Measurements from ENCODE around the gene LIN9.
"Not testable (repeated sequence)": the region's sequence is repeated elsewhere in the genome, so short reads cannot be mapped to it uniquely, and the experiment has no call there.

LIN9 gene

DNA sequence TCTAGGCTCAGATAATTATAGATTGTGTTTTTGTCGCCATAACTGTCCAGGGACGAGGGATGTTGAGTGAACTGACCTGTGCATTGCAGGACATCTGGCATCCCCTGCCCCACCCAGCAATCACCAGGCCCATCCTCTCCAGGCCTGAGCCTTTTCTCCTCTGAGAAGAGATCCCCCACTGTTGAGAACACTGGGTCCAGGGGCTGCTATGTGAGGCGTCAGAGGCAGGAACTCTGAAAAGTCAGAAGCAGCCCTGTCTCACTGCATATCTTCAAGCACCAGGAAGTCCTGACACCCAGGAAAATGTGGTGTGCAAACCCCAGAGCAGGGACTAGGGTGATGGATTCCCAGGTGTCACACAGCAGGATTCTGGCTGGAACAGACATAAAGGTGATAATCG is 105.3 kb downstream of the LIN9 start:
- H3K4me3 ChIP-seq (ENCODE audit: low read length): no peak overlapping the region
- TF ChIP-seq ZNF274 (IDR thresholded peaks at IDR 0.05; ENCODE audit: low read depth, low read length): no peak

DNA sequence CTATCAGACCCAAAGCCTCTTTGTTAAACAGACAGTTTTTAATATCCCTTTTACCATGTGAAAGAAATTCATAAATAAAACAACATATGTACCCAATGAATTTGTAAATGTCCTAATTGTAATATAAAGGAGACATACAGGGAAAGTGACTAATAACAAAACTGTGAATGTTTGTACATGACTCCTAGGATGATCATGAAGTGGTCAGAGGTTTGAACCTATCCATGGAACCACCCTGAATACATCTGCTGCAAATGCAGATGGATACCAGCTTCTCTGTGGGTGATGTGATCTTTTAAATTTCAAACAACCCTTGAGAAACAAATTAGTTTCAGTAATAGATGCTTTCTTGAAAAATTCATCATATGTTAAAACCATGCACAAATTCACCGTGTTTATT is 105.7 kb downstream of the LIN9 start:
- TF ChIP-seq ZNF274 (IDR thresholded peaks at IDR 0.05; ENCODE audit: low read depth, low read length): no peak
- no peak overlapping the region for H3K4me3 ChIP-seq (ENCODE audit: low read length)

GRCh38 chr1:226202666-226203065 is 106.3 kb downstream of the LIN9 start:
- H3K4me3 ChIP-seq (ENCODE audit: low read length): not testable (repeated sequence)

DNA sequence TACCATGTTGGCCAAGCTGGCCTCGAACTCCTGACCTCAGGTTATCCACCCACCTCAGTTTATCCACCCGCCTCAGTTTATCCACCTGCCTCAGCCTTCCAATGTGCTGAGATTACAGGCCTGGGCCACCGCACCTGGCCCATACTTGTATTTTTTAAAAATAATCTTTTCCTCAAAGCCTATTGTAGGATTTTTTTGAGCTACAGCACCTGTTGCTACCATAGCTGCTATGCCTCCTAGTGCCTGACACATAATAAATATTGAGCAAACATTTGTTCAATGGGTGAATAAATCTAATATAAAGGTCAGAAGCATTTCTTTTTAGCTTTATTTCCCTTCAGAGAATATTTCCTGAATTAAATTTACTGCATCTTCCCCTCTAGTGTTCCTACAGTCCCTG is 106.7 kb downstream of the LIN9 start:
- TF ChIP-seq ZNF274 (IDR thresholded peaks at IDR 0.05; ENCODE audit: low read depth, low read length): no peak
- no peak overlapping the region for H3K4me3 ChIP-seq (ENCODE audit: low read length)

DNA sequence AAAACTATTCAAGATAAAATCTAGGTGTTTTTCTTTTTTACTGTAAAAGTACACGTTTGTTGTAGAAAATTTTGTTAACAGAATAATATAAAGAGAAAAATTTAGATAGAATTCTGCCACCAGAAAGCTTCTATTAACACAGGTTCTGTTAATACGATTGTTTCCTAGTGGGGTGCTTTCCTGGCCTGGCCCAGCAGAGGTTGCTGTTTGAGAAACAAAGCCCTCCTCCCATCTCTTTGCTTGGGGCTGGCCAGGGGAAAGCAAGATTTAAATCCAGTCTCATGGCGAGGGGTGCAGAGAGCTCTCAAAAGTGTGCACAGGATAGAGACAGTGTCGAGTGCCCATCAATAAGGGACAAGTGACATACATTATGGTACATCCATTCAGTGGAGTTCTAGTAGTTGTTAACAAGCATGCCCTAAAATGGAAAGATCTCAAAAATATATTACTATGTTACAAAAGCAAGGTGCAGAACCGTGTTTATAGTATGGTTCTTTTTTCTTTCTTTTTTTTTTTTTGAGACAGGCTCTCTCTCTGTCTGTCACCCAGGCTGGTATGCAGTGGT is 107.9 kb downstream of the LIN9 start:
- no peak for TF ChIP-seq ZNF274 (IDR thresholded peaks at IDR 0.05; ENCODE audit: low read depth, low read length)
- H3K4me3 ChIP-seq (ENCODE audit: low read length): no peak overlapping the region

DNA sequence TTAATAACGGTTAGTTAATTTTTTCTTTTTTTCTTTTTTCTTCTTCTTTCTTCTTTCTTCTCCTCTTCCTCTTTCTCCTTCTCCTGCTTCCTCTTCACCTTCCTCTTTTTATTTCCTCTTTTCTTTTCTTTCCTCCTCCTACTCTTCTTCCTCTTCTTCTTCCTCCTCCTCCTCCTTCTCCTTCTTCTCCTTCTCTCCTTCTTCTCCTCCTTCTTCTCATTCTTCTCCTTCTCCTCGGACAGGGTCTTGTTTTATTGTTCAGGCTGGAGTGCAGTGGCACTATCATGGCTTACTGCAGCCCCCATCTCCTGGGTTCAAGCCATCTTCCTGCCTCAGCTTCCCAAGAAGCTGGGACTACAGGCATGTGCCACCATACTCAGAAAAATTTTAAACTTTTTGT is 109.0 kb downstream of the LIN9 start:
- H3K4me3 ChIP-seq (ENCODE audit: low read length): no peak overlapping the region
- TF ChIP-seq ZNF274 (IDR thresholded peaks at IDR 0.05; ENCODE audit: low read depth, low read length): no peak

- no peak overlapping the region for H3K4me3 ChIP-seq (ENCODE audit: low read length)
- no peak for TF ChIP-seq ZNF274 (IDR thresholded peaks at IDR 0.05; ENCODE audit: low read depth, low read length)
These were observed 113.8 kb downstream of the LIN9 start for GRCh38 chr1:226195144-226195543.

DNA sequence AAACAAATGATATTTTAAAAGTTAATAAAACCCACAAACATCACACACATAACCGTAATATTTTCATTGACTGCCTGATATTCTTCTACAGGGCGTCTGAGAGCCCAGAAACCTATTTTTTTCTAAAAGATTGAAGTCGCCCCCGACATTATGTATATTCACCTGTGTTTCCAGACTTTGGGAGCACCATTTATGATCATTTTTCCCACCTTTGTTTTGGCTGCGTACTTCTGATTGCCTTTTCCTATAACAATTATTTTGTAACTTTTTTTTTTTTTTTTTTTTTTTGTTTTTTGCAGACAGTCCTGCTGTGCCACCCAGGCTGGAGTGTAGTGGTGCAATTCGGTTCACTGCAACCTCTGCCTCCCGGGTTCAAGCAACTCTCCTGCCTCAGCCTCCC is 121.6 kb downstream of the LIN9 start:
- TF ChIP-seq ZNF274 (IDR thresholded peaks at IDR 0.05; ENCODE audit: low read depth, low read length): no peak

DNA sequence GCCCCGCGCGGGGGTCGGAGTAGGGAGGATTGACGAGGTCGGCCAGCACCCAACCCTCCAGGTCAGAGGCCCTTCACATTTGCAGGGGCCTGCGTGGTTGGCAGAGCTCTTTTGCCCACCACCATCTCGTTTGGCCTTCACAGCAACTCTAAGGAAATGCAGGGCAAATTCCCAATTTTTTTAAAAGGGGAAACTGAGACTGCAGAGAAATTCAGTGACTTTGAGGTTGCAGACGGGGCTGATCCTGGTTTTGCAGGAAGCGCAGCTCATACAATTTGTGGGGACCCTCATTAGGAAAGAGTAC is 122.0 kb downstream of the LIN9 start:
- H3K4me3 ChIP-seq (ENCODE audit: low read length): peak overlapping the region; percentile 97
- no peak for TF ChIP-seq ZNF274 (IDR thresholded peaks at IDR 0.05; ENCODE audit: low read depth, low read length)

More for the DNA sequence above, 121.6 kb downstream of the LIN9 start:
- H3K4me3 ChIP-seq (ENCODE audit: low read length): peak overlapping the region; percentile 97

DNA sequence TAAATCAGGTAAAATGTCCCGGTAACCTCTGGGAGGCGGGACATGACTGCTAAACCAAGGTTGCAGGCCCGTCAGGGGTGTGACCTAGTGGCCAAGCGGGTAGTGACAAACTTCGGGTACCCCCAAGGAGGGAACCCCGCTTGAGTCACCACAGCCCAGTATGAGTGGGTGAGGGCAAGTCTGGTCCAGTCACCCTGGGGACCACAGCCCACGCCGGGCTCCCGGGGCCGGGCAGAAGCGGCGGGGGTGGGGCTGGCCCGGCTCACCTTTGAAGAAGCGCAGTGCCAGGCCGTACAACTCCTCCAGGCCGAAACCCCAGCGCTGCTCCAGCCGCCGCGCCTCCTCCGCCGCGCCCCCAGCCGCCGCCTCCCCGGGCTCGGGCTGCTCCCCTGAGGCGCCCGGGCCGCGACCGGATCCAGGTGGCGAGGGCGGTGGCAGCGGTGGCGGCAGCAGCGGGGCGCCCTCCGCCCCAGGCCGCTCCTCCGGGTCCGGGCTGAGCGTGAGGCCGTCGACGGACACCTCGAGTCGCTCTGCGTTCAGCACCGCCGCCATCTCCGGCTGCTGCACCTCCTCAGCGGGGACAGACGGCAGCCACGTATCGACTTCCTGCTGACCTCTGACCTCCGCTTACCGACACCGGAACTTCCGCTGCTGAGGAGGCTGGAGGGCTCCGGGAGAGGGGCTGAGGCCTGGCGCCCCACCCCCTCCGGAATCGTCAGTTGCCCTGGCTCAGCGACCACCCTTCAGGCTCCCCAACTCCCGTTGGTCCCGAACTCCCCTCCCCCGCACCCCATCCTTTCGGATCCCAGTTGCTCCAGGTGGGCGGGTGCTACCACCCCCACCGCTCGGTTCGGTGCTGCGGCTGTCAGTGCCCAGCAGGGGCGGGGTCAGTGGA is 122.6 kb downstream of the LIN9 start, which contains the start of gene ACBD3:
Gene ACBD3 (minus strand): TSS at position 618 of the 895 bp plus-strand sequence. CDS start 66 bp downstream, at position 552.
- no peak for TF ChIP-seq ZNF274 (IDR thresholded peaks at IDR 0.05; ENCODE audit: low read depth, low read length)

DNA sequence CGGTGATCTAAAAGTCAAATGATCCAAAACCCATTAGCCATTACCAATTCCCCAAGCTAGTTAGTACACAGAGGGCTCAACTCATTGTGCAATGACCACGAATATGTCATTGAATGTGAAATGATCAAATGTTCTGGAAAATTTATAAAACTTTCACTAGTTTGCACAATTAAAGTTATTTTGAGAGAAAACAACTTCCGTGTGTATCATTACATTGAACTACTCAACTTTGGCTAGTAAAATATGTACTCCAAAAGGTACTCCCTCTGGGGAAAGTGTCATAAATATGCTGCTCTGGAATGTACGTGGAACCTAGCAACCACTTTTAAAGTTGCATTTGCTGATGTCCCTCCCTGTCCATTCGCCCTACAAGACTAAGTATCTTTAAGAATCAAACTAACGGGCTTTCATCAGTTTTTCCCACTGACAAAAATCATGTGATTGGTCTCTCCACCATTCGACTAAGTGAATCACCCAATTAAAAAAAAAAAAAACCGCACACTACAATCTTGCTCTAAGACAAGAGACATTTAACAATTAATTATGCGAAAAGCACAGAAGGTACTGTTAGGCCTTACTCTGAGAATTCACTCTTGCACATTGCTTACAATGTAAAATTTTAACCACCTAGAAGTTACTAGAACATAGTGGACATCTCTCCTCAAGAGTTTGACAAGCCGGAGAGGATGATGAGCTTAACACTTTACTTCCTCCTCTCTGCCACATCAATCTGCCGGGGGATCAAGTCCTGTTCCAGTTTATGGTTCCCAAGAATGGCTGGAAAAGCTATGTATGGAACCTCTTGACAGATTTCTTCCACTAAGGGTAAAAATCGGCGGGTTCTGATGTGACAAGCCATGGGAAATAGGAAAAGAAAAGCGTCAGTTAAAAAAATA is 123.6 kb downstream of the LIN9 start:
- TF ChIP-seq ZNF274 (IDR thresholded peaks at IDR 0.05; ENCODE audit: low read depth, low read length): no peak
- peak overlapping the region; percentile 97 for H3K4me3 ChIP-seq (ENCODE audit: low read length)

More for the DNA sequence above, 122.6 kb downstream of the LIN9 start, which contains the start of gene ACBD3:
- H3K4me3 ChIP-seq (ENCODE audit: low read length): peak within 1 kb of the TSS; percentile 97

DNA sequence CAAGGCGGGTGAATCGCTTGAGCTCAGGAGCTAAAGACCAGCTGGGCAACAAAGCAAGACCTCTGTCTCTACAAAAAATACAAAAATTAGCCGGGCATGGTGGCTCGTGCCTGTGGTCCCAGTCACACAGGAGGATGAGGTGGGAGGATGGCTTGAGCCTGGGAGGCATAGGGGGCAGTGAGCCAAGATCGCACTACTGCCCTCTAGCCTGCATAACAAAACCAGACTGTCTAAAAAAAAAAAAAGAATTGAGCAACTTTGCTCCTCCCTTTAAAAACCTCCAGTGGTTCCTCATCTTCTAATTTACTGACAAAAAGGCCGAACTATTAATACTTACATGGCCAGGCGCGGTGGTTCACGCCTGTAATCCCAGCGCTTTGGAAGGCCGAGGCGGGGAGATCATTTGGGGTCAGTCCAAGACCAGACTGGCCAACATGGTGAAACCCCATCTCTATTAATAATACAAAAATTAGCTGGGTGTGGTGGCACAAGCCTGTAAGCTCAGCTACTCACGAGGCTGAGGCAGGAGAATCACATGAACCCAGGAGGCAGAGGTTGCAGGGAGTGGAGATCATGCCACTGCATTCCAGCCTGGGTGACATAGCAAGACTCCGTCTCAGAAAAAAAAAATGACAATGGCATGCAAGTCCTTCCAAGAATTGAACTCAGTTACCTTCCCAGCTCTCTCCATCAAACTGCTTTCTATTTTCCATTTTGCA is 126.8 kb downstream of the LIN9 start:
- H3K4me3 ChIP-seq (ENCODE audit: low read length): no peak overlapping the region; the same call in 1 of the 2 replicates
- no peak for TF ChIP-seq ZNF274 (IDR thresholded peaks at IDR 0.05; ENCODE audit: low read depth, low read length)

Measured in GM08714 (cell line).